HG03469 (cell line): ENCODE measurements around the gene ABCC1.
A peak's percentile ranks its signal among the peaks of the same experiment; 100 is the strongest.
"Not testable (repeated sequence)": the region's sequence is repeated elsewhere in the genome, so short reads cannot be mapped to it uniquely, and the experiment has no call there.

Source experiments
- ATAC-seq: cut with Tn5 transposase; IDR thresholded peaks from one replicate; pipeline ENCODE4 v1.9.1; 2021; ENCODE audit warnings: mild to moderate bottlenecking, moderate library complexity, moderate number of reproducible peaks; ENCODE audit not compliant: unreplicated experiment

Gene ABCC1

GRCh38 chr16:15942931-15943690 is 6.3 kb upstream of the ABCC1 start:
- ATAC-seq = no peak

GRCh38 chr16:15946257-15947044 is 3.0 kb upstream of the ABCC1 start:
- no peak for ATAC-seq

DNA sequence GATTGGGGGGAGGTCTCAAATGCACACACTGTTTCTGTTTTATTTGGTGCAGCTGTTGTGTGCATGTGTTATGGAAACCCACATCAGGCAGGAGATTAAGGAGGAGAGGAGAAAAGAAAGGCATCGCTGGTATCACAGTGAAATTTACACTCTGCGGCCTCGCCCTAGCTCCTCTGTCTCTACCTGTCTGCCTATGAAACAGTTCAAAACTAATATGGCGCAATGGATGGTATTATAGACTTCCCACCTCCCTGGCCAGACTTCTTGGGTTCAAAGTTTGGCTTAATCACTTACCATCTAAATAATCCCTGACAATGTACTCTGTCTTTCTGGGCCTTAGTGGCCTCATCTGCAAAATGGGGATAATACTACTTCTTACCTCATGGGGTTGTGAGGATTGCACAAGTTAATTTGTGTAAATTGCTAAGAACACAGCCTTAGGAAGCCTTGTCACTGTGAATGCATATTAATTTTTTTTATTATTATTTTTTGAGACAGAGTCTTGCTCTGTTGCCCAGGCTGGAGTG is 1.4 kb upstream of the ABCC1 start:
- no peak for ATAC-seq

GRCh38 chr16:15948532-15949209 is 745 bp upstream of the ABCC1 start:
- no peak for ATAC-seq

DNA sequence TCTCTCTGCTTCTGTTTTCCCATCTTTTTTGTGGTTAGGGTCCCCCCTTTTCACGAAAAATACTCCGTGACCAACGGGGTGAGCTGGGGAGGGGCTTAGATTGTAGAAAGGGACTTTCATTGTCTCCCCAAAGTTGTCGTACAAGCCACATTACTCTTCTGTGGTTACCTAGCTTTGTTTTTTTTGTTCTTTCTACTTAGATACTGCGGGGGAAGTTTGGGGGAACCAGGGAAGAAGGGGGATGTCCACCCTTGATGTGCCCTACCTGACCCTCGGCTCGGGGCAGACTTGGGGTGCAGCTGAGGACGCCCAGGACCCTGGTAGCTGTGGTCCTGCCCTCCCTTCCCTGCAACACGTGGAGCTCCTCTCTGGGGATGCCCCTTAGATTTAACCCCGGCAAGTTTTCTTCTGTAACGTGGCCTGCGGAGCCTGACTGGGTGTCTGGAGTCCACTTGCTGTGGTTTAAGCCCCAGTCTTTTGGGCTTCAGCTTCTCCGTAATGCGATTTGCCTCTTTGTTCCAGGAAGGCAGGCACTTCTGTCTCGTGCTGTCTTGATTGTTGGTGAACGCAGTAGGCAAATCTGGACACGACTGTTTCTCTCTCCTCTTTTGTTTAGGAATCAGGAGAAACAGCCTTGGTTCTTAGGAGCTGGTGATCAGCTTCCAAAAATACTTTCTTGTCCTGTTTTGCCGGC is 892 bp downstream of the ABCC1 start:
- ATAC-seq = no peak

- ATAC-seq = no peak
Measured at GRCh38 chr16:15950869-15951268, 1.5 kb downstream of the ABCC1 start.

- ATAC-seq = no peak
Measured at GRCh38 chr16:15951852-15952251, 2.4 kb downstream of the ABCC1 start.

GRCh38 chr16:15952265-15952711 is 2.9 kb downstream of the ABCC1 start:
- no peak for ATAC-seq

DNA sequence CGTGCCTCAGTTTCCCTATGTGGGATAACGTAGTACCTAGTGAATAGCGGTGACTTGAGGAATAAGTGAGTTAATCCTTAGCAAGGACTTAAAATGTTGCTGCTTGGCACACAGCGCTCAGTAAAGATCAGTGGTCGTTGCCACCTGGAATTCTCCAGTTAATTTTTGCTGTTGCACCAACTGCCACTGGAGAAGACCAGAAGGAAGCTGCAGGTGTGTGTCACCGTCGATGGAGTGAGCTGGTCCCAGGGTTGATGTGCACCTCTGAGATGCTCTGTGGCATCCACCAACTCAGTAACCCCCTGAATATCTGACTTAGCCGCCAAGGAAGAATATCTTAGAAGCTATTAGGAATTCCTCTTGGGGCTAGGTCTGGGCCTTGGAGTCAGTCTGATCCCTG is 4.1 kb downstream of the ABCC1 start:
- no peak for ATAC-seq

DNA sequence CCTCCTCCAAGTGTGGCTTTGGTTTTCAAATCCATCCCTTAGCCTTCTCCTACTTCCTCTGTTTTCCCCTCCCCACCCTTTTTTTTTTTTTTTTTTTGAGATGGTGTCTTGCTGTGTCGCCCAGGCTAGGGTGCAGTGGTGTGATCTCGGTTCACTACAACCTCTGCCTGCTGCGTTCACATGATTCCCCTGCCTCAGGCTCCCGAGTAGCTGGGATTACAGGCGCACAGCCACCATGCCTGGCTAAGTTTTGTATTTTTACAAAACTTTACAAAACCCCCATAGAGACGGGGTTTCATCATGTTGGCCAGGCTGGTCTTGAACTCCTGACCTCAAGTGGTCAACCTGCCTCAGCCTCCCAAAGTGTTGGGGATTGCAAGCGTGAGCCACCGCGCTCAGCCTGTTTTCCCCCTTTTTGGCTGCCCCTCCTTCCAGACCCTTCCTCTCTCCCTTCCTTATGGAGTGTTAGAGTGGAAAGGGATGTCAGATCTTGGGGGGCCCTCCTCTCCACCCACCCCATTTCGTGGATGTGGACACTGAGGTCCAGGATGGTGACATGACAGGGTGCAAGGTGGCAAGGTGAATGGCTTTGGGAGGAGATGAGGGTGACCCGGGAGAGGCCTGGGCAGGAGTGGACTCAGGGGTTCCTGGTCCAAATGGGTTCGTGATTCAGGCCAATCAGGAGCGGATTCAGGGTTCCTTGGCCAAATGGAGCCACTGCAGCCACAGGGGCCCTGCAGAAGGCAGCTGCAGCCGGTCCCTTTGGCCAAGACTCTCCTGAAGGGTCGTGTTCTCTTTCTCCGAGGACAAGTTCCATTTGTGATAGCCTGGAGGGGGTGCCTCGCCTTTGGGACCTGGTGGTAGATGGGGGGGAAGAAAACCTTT is 4.8 kb downstream of the ABCC1 start:
- ATAC-seq = no peak

DNA sequence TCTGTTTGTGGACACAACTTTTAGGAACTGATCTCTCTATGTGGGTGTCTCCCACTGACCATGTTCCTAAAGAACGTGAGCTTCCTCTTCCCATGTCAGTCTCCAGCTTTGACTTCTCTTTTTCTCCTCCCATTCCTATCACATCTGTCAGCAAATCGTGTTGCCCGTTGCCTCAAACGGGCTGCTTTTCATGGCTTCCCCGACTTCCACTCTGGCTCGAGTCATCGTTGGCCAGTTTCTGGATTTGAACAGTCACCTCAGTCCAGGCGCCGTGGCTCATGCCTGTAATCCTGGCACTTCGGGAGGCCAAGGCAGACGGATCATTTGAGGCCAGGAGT is 5.4 kb downstream of the ABCC1 start:
- ATAC-seq = no peak

DNA sequence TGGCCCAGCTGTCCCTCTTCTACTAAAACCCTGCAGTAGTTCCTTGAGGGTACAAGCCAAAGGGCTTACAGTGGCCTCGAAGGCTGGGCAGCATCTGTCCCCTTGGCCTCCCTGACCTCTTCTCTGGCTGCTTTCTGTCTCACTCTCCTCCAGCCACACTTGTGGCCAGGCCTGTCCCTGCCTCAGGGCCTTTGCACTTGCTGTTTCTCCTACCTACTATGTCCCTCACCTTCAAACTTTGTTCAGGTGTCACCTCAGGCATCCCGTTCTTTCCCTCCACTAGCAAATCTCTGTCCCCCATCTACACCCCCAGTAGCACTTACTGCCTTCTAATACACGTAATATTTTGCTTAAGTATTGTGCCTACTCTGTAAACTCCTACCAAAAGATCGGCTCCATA is 6.0 kb downstream of the ABCC1 start:
- no peak for ATAC-seq

DNA sequence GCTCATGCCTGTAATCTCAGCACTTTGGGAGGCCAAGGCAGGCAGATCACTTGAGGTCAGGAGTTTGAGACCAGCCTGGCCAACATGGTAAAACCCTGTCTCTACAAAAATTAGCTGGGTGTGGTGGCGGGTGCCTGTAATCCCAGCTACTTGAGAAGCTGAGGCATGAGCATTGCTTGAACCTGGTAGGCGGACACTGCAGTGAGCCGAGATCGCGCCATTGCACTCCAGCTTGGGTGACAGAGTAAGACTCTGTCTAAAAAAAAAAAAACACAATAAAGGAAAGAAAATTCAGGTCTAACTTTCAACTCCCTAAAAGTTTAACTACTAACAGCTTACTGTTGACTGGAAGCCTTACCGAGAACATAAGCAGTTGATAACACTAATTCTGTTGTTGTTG is 6.7 kb downstream of the ABCC1 start:
- not testable (repeated sequence) for ATAC-seq

GRCh38 chr16:15958703-15959348 is 9.4 kb downstream of the ABCC1 start:
- ATAC-seq = no peak

DNA sequence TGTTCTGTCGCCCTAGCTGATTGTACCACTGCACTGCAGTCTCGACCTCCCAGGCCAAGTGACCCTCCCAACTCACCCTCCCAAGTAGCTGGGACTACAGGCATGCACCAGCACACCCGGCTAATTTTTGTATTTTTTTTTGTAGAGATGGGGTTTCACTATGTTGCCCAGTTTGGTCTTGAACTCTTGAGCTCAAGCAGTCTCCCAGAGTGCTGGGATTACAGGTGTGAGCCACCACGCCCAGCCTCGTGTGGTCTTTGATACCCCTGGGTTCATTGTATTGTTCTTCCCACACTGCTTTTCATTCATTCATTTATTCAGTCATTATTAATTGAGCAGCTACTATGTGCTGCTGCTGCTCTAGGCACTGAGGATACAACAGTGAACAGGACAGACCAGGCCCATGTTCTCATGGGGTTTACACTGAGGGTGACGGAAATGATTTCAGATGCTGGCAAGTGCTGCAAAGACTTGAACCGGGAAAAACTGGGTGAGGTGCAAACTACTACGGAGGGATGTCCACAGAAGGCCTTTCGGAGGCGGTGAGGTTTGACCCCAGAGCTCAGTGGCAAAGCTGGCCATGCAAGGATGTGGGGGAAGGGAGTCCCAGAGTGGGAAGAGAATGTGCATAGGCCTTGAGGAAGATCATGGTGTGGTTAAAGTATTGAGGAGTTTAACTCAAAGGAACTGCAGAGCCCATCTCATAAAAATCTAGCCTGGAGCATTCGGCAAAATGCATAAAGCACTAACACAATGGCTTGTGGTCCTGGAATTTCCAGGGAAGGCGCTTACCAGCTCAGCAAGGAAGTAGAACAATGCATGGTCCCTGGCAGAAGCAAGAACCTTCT is 10.9 kb downstream of the ABCC1 start:
- ATAC-seq = no peak

DNA sequence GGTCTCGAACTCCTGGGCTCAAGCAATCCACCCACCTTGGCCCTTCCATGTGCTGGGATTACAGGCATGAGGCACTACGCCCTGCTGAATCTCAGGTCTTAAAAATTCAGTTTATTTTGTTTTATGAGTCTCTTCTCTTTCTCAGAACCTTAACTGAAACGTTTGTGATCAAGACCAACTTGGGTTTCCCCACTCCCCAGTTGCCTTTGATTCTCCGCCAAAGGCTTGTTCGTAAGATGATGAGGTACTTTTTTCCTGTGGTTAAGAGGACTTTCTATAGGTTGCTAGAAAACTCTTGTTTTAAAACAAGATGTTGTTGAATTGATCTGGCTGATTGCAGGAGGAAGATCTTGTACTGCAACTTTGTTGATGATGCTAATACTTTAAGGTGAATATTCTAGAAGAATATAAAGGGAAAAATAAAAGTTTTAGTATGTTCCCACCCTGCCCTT is 11.7 kb downstream of the ABCC1 start:
- peak; percentile 42 for ATAC-seq

GRCh38 chr16:15961571-15962090 is 12.2 kb downstream of the ABCC1 start:
- ATAC-seq = peak; percentile 18

GRCh38 chr16:15963307-15963910 is 14.0 kb downstream of the ABCC1 start:
- ATAC-seq = no peak
